ENCODE measurements around the gene UIMC1.

The UIMC1 gene

DNA sequence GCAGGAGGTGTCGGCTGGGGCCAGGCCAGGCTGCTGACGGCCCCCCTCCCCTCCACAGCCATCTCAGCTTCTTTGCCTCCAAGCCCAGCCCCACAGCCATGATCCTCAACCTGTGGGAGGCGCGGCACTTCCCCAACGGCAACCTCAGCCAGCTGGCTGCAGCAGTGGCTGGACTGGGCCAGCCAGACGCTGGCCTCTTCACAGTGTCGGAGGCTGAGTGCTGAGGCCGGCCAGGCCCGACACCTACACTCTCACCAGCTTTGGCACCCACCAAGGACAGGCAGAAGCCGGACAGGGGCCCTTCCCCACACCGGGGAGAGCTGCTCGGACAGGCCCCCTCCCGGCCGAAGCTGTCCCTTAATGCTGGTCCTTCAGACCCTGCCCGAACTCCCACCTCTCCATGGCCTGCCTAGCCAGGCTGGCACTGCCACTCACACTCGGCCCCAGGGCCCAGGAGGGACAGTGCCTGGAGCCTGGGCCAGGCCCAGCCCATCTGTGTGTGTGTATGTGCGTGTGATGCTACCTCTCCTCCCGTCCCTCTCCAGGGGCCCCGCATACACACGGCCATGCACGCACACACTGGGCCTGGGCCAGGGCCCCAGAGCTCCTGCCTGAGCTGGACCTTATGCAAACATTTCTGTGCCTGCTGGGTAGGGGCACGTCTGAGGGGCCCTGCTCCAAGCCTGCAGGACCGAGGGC is 126.8 kb downstream of the UIMC1 start:
- DNase-seq (ENCODE audit: extremely low spot score): no peak
- no peak for TF ChIP-seq CTCF (IDR thresholded peaks at IDR 0.05; ENCODE audit: control extremely low read depth, extremely low read depth, low read depth, missing control alignments)
- ChIA-PET CTCF (no interaction called here), POLR2A (no interaction called here)

GRCh38 chr5:176878906-176879662 is 127.5 kb downstream of the UIMC1 start:
- TF ChIP-seq CTCF (IDR thresholded peaks at IDR 0.05; ENCODE audit: control extremely low read depth, extremely low read depth, low read depth, missing control alignments): no peak
- CTCF ChIA-PET: interaction anchor here (1.0 kb wide), 1 partner anchor 24 kb away, joined by 4 read pairs; no protein-coding TSS in a partner anchor
- no peak for DNase-seq (ENCODE audit: extremely low spot score)
- POLR2A ChIA-PET: no interaction called here

- ChIA-PET POLR2A (no interaction called here), CTCF (interaction anchor here (1.0 kb wide), 1 partner anchor 24 kb away, joined by 4 read pairs; no protein-coding TSS in a partner anchor)
- DNase-seq (ENCODE audit: extremely low spot score): no peak
- TF ChIP-seq CTCF (IDR thresholded peaks at IDR 0.05; ENCODE audit: control extremely low read depth, extremely low read depth, low read depth, missing control alignments): no peak
Measured at GRCh38 chr5:176878463-176878862, 128.1 kb downstream of the UIMC1 start.

DNA sequence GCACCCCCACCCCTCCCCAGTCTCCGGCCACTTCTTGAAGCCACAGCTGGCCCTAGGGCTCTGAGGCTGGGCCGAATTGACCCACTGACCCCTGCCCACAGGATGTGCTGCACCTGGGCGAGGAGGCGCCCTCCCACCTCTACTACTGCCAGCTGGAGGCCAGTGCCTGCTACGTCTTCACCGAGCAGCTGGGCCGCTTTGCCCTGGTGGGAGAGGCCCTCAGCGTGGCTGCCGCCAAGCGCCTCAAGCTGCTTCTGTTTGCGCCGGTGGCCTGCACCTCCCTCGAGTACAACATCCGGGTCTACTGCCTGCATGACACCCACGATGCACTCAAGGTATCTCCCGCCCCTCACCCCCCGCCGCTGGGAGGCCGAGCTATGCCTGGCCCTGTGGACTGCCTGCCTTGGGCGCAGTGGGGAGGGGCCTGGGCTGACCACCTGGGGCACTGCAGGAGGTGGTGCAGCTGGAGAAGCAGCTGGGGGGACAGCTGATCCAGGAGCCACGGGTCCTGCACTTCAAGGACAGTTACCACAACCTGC is 128.7 kb downstream of the UIMC1 start:
- POLR2A ChIA-PET: no interaction called here
- CTCF ChIA-PET: interaction anchor here (1.0 kb wide), 1 partner anchor 25 kb away, joined by 4 read pairs; no protein-coding TSS in a partner anchor
- no peak for DNase-seq (ENCODE audit: extremely low spot score)
- TF ChIP-seq CTCF (IDR thresholded peaks at IDR 0.05; ENCODE audit: control extremely low read depth, extremely low read depth, low read depth, missing control alignments): no peak

DNA sequence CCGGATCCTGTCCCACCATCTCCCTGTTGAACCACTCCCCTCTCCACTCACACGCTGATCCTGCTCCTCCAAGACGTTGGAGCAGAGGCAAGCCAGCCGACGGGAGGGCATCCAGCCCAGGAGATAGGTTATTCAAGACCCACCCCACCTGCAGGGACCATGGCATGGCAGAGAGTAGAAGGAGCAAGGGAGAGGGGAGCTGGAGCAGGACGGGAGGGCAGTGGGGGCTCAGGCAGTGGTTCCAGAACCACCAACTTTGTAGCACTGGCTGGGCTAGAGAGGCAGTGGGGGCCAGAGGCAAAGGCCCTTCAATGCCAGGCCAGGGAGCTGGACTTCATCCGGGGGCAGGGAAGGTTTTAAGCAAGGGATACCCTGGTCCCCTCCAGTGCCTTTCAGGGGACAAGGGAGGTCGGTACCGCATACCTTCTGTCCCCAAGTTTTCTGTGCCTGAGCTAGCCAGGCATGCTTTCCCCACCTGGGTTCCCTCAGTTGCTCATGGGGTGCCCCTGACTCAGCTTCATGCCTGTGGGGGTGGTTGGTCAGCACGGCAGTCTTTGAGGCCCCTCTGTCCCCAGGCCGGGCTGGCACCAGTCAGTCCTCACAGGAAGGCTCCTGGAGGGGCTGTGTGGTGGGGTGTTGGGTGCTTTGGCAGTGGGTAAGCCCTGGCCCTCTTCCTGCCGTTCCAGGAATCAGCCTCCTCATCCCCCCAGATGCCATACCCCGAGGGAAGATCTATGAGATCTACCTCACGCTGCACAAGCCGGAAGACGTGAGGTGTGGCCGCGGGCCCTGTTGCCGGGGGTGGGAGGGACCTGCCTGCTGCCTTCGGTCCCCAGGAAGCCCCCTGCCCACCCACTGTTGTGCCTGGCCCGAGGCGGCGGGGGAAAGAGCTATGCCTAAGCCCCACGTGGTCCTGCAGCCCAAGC is 129.8 kb downstream of the UIMC1 start:
- no peak for DNase-seq (ENCODE audit: extremely low spot score)
- POLR2A ChIA-PET: no interaction called here
- no peak for TF ChIP-seq CTCF (IDR thresholded peaks at IDR 0.05; ENCODE audit: control extremely low read depth, extremely low read depth, low read depth, missing control alignments)
- CTCF ChIA-PET: interaction anchor here (1.7 to 2.1 kb wide), 2 partner anchors 10 to 22 kb away, joined by 5 read pairs; partner anchors contain the start of gene HK3
